CD14-positive monocyte (primary cell): ENCODE measurements around the gene CBFB. TPM values are rescaled to one million over a fixed set of nuclear protein-coding genes. Genes with fewer than 3 reads are reported as not detected.

ENCODE experiments used
- DNase-seq, 3 donors: peaks; one replicate each; pipeline ENCODE4 v3.0.0-alpha.2; 2011 to 2022
- H2AFZ ChIP-seq: 2 replicates; pipeline ENCODE4 v1.6.0; 2012; ENCODE audit warnings: mild to moderate bottlenecking, low read depth, low read length, inconsistent platforms; ENCODE audit not compliant: insufficient read depth, poor library complexity, severe bottlenecking
- H3K27ac ChIP-seq, 2 donors: 1 replicate in 1 of 2; 2 replicates in 1 of 2; pipeline ENCODE4 v1.5.1; 2012 to 2013; ENCODE audit warnings: low read length in 2 of 2, control low read depth in 1 of 2, inconsistent platforms in 1 of 2, low read depth in 1 of 2, mild to moderate bottlenecking in 1 of 2
- H3K27me3 ChIP-seq, 2 donors: one replicate each; pipeline versions ENCODE4 v1.6.0 to v1.6.1; 2011 to 2013; ENCODE audit warnings: low read length in 2 of 2; ENCODE audit not compliant: control insufficient read depth in 2 of 2, insufficient read depth in 2 of 2
- H3K36me3 ChIP-seq, 2 donors: replicated peaks in 1 of 2; 1 replicate in 1 of 2; 2 replicates in 1 of 2; pipeline versions ENCODE4 v1.5.1 to v1.6.1; 2012 to 2013; ENCODE audit warnings: low read length in 2 of 2, control low read depth in 1 of 2, inconsistent platforms in 1 of 2, mild to moderate bottlenecking in 1 of 2; ENCODE audit not compliant: insufficient read depth in 2 of 2, control insufficient read depth in 1 of 2
- H3K4me1 ChIP-seq, 2 donors: 1 replicate in 1 of 2; 2 replicates in 1 of 2; pipeline versions ENCODE4 v1.5.1 to v1.6.1; 2012 to 2013; ENCODE audit warnings: low read length in 2 of 2, control low read depth in 1 of 2, inconsistent platforms in 1 of 2, mild to moderate bottlenecking in 1 of 2, moderate library complexity in 1 of 2; ENCODE audit not compliant: insufficient read depth in 2 of 2, control insufficient read depth in 1 of 2
- H3K4me2 ChIP-seq: replicated peaks from 2 replicates; pipeline ENCODE3; 2012; ENCODE audit warnings: low read length, moderate library complexity, mild to moderate bottlenecking; ENCODE audit not compliant: poor library complexity, severe bottlenecking; ENCODE audit errors: extremely low read depth
- H3K4me3 ChIP-seq, 3 experiments: fragments of 200-600 bp in 1 of 3; sonication (generic) in 1 of 3; replicated peaks in 1 of 3; 1 replicate in 2 of 3; 2 replicates in 1 of 3; pipeline ENCODE4 v1.5.1; 2011 to 2013; ENCODE audit warnings: low read length in 3 of 3, mild to moderate bottlenecking in 3 of 3, control low read depth in 2 of 3, low read depth in 2 of 3, inconsistent platforms in 1 of 3, moderate library complexity in 1 of 3
- H3K79me2 ChIP-seq: 2 replicates; pipeline ENCODE4 v1.6.0; 2012; ENCODE audit warnings: mild to moderate bottlenecking, control low read depth, inconsistent platforms, low read length, moderate library complexity; ENCODE audit not compliant: insufficient read depth
- H3K9ac ChIP-seq: 2 replicates; pipeline ENCODE4 v1.6.0; 2017; ENCODE audit warnings: low read length, mild to moderate bottlenecking; ENCODE audit not compliant: insufficient read depth, poor library complexity, severe bottlenecking
- H3K9me3 ChIP-seq, 2 donors: replicated peaks in 1 of 2; 1 replicate in 1 of 2; 2 replicates in 1 of 2; pipeline versions ENCODE4 v1.5.1 to v1.6.1; 2012 to 2013; ENCODE audit warnings: low read length in 2 of 2, control low read depth in 1 of 2; ENCODE audit not compliant: control insufficient read depth in 1 of 2, insufficient read depth in 1 of 2
- H4K20me1 ChIP-seq: 2 replicates; pipeline ENCODE4 v1.6.0; 2012; ENCODE audit warnings: mild to moderate bottlenecking, low read length, control low read depth, moderate library complexity; ENCODE audit not compliant: insufficient read depth
- H3K27ac Mint-ChIP-seq, 7 donors: one replicate each; pipeline ENCODE4 v1.8.0; 2020; ENCODE audit warnings: mild to moderate bottlenecking in 7 of 7, mixed read lengths in 7 of 7, moderate library complexity in 6 of 7, inconsistent platforms in 2 of 7
- H3K27me3 Mint-ChIP-seq, 3 donors: one replicate each; pipeline ENCODE4 v1.8.0; 2021 to 2022; ENCODE audit warnings: low read depth in 3 of 3, mild to moderate bottlenecking in 3 of 3, mixed read lengths in 3 of 3, moderate library complexity in 3 of 3, inconsistent platforms in 1 of 3
- H3K36me3 Mint-ChIP-seq, 2 donors: one replicate each; pipeline ENCODE4 v1.8.0; 2020; ENCODE audit warnings: mixed read lengths in 2 of 2, inconsistent platforms in 1 of 2, mild to moderate bottlenecking in 1 of 2
- H3K4me1 Mint-ChIP-seq: one replicate; pipeline ENCODE4 v1.8.0; 2020; ENCODE audit warnings: mild to moderate bottlenecking, mixed read lengths
- H3K4me3 Mint-ChIP-seq, 2 donors: one replicate each; pipeline ENCODE4 v1.8.0; 2020; ENCODE audit warnings: mild to moderate bottlenecking in 2 of 2, mixed read lengths in 2 of 2, moderate library complexity in 1 of 2
- H3K9me3 Mint-ChIP-seq, 7 donors: one replicate each; pipeline ENCODE4 v1.8.0; 2020 to 2022; ENCODE audit warnings: mixed read lengths in 7 of 7, mild to moderate bottlenecking in 6 of 7, moderate library complexity in 6 of 7, inconsistent platforms in 2 of 7
- WGBS: methylation state at CpG from one replicate; pipeline ENCODE4 v1.1.5; 2013; ENCODE audit warnings: missing lambda C conversion rate; ENCODE audit not compliant: insufficient coverage; 5-methylcytosine and 5-hydroxymethylcytosine counted together
- intact Hi-C, 2 donors: fragments of 100-400 bp; cut with micrococcal nuclease; formaldehyde crosslinking; loops; one replicate each; pipeline versions ENCODE4 v1.15.0 to v1.15.1; 2023
- polyA plus RNA-seq, 3 donors: library from polyadenylated mRNA; depleted of rRNA in 1 of 3; unstranded in 2 of 3; stranded (reverse) in 1 of 3; fragments of 300-500 nt in 2 of 3; fragments of >200 nt in 1 of 3; fragmentation: Illumina TruSeq in 2 of 3; gene quantifications; 1 replicate in 2 of 3; 2 replicates in 1 of 3; pipeline ENCODE4 v1.2.3, GENCODE V29; 2012 to 2021
- TF ChIP-seq, protein P1 (sequence below): fragments of 200-600 bp; IDR thresholded peaks from one replicate; pipeline ENCODE4 v1.8.0; 2022; ENCODE audit warnings: antibody characterized with exemption, mild to moderate bottlenecking

Gene CBFB
- polyA plus RNA-seq, 3 donors = 28.3 to 45.4 (median 29.5) TPM

DNA sequence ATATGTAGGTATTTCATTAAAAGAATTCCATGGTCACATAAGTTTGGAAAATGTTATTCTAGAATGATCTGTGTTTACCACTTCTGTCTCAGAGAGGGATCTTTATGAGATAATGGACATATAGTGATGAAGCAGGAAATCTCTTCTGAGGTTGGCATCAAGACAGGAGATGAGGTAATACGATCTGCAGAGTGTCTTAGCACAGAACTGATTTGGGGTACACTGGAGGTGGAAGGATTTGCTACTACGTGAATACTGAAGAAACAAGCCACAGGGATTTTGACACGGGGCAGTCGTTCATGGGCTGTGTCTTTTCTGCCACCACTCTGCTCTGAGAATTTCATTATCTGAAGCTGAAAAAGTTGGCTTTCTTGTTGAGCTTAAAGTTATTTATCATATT is 5.5 kb downstream of the CBFB start:
- H3K9ac ChIP-seq = no peak overlapping the region
- H3K27me3 ChIP-seq = no peaks in the 10 kb centered on the region
- no peaks in the 10 kb centered on the region for H3K9me3 ChIP-seq
- TF ChIP-seq, protein P1, sequence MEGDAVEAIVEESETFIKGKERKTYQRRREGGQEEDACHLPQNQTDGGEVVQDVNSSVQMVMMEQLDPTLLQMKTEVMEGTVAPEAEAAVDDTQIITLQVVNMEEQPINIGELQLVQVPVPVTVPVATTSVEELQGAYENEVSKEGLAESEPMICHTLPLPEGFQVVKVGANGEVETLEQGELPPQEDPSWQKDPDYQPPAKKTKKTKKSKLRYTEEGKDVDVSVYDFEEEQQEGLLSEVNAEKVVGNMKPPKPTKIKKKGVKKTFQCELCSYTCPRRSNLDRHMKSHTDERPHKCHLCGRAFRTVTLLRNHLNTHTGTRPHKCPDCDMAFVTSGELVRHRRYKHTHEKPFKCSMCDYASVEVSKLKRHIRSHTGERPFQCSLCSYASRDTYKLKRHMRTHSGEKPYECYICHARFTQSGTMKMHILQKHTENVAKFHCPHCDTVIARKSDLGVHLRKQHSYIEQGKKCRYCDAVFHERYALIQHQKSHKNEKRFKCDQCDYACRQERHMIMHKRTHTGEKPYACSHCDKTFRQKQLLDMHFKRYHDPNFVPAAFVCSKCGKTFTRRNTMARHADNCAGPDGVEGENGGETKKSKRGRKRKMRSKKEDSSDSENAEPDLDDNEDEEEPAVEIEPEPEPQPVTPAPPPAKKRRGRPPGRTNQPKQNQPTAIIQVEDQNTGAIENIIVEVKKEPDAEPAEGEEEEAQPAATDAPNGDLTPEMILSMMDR = no peak
- intact Hi-C loops = no loop called here
- peaks cover 10 to 63% of the 10 kb centered on the region in 2 donors for H3K36me3 ChIP-seq
- H3K79me2 ChIP-seq = peaks cover 96% of the 10 kb centered on the region
- Mint-ChIP-seq H3K4me1 (peaks cover 31% of the 10 kb centered on the region), H3K4me3 (no peak overlapping the region), H3K27ac (peak overlapping the region in 2 of 7 donors; percentile 1 to 4), H3K9me3 (no peaks in the 10 kb centered on the region), H3K36me3 (peaks cover 24 to 54% of the 10 kb centered on the region in 2 donors), H3K27me3 (no peaks in the 10 kb centered on the region)
- H4K20me1 ChIP-seq = peaks cover 84% of the 10 kb centered on the region
- H3K4me1 ChIP-seq = peaks cover 8 to 22% of the 10 kb centered on the region in 2 donors
- H2AFZ ChIP-seq = no peak overlapping the region
- H3K4me3 ChIP-seq = no peak overlapping the region
- peak overlapping the region in 1 of 2 donors; percentile 29 for H3K27ac ChIP-seq
- WGBS = 50% methylated on average over 1 of the region's 4 CpGs
- no peak overlapping the region for H3K4me2 ChIP-seq
- DNase-seq = no peak

DNA sequence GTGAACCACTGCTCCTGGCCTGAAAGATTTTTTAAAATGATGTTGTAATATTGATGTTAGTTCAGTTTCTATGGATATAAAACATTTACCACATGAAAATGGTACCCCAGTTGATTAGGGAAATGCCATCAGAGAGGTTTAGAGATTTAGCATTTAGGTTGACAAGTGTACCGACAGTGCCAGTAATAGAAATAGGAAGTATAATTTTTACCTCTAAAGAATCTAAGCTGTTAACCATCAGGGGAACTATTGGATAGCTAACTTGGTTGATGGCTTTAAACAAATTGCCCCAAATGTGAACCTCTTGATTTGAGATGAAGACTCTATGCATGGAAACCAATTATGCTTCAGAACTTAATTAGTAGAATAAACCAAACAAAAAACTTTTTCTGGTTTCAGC is 6.4 kb downstream of the CBFB start:
- H3K9me3 Mint-ChIP-seq = no peaks in the 10 kb centered on the region
- peak overlapping the region in 2 of 7 donors; percentile 14 to 19 for H3K27ac Mint-ChIP-seq
- Histone ChIP-seq H3K4me1 (peaks cover 5 to 17% of the 10 kb centered on the region in 2 donors), H3K9me3 (no peaks in the 10 kb centered on the region), H4K20me1 (peaks cover 84% of the 10 kb centered on the region), H2AFZ (no peak overlapping the region), H3K27me3 (no peaks in the 10 kb centered on the region), H3K9ac (no peak overlapping the region), H3K79me2 (peaks cover 98% of the 10 kb centered on the region), H3K4me3 (no peak overlapping the region), H3K4me2 (no peak overlapping the region), H3K27ac (no peak overlapping the region), H3K36me3 (peaks cover 14 to 71% of the 10 kb centered on the region in 2 donors)
- H3K4me1 Mint-ChIP-seq = peaks cover 28% of the 10 kb centered on the region
- DNase-seq = no peak
- no peaks in the 10 kb centered on the region for H3K27me3 Mint-ChIP-seq
- WGBS = no CpG with 5 or more reads among the region's 1 CpG
- intact Hi-C loops = no loop called here
- TF ChIP-seq, protein P1 = no peak
- no peak overlapping the region for H3K4me3 Mint-ChIP-seq
- H3K36me3 Mint-ChIP-seq = peaks cover 31 to 59% of the 10 kb centered on the region in 2 donors
